Retinal pigment epithelial cell (primary cell): ENCODE measurements around the gene ITFG1.

Experiments
- DNase-seq: peaks from one replicate; pipeline ENCODE4 v3.0.0-alpha.2; 2010; ENCODE audit warnings: low read depth
- H3K4me3 ChIP-seq: 2 replicates; pipeline ENCODE4 v1.5.1; 2011; ENCODE audit warnings: mild to moderate bottlenecking, low read length, control low read depth, moderate library complexity
- TF ChIP-seq, protein P1 (sequence below): conservative IDR thresholded peaks from 2 replicates; pipeline ENCODE4 v1.5.1; 2011; ENCODE audit warnings: low read depth, low read length, control low read depth, inconsistent platforms

The ITFG1 gene

DNA sequence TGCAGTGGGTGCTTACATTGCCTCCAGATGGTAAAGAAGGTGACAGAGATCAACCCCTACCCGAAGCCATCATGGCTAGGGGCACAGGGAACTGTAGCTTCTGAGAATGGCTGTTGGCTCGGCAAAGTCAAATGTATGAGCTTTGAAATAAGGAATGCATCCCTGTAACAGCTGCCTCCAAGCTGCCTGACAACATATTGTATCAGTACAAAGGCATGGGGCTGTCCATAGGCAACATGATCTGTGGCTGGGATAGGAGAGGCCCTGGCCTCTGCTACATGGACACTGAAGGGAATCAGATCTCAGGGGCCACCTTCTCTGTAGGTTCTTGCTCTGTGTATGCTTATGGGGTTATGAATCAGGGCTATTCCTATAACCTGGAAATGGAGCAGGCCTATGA lies 197.9 kb downstream of the ITFG1 start:
- H3K4me3 ChIP-seq: no peak overlapping the region
- TF ChIP-seq, protein P1, sequence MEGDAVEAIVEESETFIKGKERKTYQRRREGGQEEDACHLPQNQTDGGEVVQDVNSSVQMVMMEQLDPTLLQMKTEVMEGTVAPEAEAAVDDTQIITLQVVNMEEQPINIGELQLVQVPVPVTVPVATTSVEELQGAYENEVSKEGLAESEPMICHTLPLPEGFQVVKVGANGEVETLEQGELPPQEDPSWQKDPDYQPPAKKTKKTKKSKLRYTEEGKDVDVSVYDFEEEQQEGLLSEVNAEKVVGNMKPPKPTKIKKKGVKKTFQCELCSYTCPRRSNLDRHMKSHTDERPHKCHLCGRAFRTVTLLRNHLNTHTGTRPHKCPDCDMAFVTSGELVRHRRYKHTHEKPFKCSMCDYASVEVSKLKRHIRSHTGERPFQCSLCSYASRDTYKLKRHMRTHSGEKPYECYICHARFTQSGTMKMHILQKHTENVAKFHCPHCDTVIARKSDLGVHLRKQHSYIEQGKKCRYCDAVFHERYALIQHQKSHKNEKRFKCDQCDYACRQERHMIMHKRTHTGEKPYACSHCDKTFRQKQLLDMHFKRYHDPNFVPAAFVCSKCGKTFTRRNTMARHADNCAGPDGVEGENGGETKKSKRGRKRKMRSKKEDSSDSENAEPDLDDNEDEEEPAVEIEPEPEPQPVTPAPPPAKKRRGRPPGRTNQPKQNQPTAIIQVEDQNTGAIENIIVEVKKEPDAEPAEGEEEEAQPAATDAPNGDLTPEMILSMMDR: no peak
- DNase-seq: no peak

DNA sequence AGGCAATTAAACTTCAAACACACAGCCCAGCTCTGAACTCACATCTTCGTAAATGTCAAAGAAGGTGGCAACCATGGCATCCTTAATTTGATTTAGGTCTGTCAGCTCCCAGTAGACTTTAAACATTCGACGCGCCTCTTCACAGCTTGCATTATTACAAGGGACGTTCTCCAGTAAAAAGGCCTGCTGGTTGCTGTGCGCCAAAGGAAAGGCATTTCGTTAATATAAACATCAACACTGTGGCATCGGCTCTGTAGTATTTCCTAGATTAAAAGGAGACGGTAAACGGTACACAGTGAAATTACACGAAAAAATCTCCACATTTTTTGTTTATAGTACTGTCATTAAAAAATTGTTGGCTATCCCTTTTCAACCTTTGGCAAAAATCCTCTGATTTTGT lies 200.4 kb downstream of the ITFG1 start:
- no peak overlapping the region for H3K4me3 ChIP-seq
- TF ChIP-seq, protein P1: no peak
- no peak for DNase-seq

DNA sequence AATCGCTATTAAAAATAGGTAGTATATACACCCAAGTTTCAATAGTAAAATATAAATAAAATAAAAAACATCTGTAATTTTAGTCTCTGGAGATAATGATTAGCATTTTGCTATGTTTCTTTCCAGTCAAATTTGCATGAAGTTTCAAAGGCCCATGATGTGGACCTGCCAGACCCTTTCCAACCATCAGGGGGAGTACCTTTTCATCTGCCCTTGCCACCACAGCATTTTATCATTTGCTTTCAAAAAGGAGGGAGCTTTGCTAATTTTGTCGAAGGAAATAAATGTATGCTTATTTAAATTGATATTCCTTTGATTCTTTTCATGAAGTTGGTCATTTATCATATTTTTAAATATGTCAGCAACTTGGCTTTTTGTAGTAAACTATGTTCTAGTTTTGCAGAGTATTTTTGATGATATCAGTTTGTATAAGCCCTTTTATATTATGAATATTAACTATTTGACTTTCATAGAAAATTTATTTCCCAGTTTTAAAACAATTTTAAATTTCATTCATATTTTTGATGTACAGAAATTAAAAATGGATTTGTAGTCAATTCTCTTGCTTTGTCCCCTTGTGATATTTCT lies 201.9 kb downstream of the ITFG1 start:
- DNase-seq: no peak
- TF ChIP-seq, protein P1: peak; percentile 87
- H3K4me3 ChIP-seq: no peak overlapping the region

DNA sequence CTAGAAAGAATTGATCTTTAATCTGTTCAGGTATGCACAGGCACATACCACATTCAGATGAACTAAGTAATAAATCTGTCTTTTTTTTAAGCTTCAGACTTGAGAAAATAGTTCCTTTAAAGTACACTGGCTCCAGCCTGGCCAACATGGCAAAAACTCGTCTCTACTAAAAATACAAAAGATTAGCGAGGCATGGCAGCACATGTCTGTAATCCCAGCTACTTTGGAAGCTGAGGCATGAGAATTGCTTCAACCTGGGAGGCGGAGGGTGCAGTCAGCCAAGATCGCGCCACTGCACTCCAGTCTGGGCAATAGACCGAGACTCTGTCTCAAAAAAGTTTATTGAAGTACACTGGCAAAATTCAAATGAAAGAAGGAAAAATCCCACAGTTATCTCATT lies 206.1 kb downstream of the ITFG1 start:
- peak; percentile 57 for DNase-seq
- no peak overlapping the region for H3K4me3 ChIP-seq
- TF ChIP-seq, protein P1: no peak

DNA sequence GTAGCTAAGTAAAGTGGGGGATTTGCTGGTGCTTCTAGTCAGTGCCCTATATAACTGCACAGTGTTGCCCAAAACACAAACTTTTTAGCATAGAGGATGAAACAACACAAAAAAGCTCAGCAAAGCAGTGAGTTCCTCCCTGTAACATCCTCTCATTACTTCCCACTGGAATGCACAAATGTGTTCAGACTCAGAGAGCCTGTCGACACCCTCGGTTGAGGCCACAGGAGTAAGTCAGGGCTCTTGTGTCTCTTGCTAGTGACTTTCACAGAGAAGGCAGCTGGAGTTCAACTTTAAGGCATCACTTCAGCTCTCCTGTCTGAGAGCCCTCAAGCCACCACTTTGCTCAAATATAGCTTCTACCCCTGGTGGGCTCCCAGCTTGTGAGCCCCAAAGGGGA lies 209.9 kb downstream of the ITFG1 start:
- DNase-seq: no peak
- TF ChIP-seq, protein P1: no peak
- H3K4me3 ChIP-seq: no peak overlapping the region

DNA sequence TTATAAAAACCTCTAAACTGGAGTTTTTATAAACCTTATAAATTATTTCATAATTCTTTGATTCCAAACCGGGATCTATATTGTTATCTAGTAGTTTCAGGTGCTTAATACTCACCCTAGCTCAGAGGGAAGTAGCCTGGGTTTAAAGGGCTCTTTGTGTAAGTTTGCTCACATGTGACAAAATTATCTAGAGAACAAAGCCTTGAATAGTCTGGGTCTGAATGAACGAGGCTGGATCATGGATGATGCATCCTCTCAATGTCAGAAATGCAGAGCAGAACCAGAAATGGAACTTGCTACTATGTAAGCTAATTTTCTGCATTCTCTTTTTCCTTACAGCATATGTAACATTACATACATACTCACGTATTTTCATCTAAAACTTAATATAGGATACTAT lies 213.2 kb downstream of the ITFG1 start:
- TF ChIP-seq, protein P1: no peak
- H3K4me3 ChIP-seq: no peak overlapping the region
- no peak for DNase-seq

DNA sequence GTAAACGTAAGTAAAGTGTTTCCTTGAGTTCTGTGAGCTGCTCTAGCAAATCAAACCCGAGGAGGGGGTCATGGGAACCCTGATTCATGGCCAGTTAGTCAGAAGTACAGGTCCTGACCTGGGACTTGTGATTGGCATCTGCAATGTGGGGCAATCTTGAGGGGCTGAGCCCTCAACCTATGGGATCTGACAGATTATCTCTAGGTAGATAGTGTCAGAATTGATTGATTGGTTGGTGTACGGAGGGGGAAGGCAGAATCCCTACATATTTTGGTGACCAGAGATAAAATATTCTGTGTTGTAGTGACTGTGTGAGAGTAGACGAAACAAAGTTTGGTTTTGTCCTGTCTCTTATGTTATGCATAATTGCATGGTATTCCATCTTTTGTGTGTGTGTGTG lies 216.7 kb downstream of the ITFG1 start:
- TF ChIP-seq, protein P1: no peak
- no peak for DNase-seq
- H3K4me3 ChIP-seq: no peak overlapping the region
